Measurements from ENCODE around the gene NAA40. TPM values are rescaled to one million over a fixed set of nuclear protein-coding genes. Genes with fewer than 3 reads are reported as not detected.

The NAA40 gene
- total and polyA plus RNA-seq, 2 of the 4 experiments (the other 2 are of a cell fraction) = 15.2 to 24.7 TPM

- BruUV-seq (replicated peaks) = no TSS peak
- no peak overlapping the region for H3K27ac ChIP-seq (ENCODE audit: insufficient read depth, low read length)
- WGBS, 2 experiments (ENCODE audit: extremely low coverage in 2 of 2, insufficient read length in 1 of 2) = no CpG with 5 or more reads among the region's 1 CpG
- TF ChIP-seq NFE2L2 (IDR thresholded peaks at IDR 0.05; ENCODE audit: low read depth, low read length) (no peak), BHLHE40 (IDR thresholded peaks at IDR 0.05; ENCODE audit: low read depth, low read length) (no peak), SMC3 (IDR thresholded peaks at IDR 0.05; ENCODE audit: low read depth, low read length) (no peak), RCOR1 (IDR thresholded peaks at IDR 0.05; ENCODE audit: insufficient replicate concordance, low read length) (no peak), RAD21 (IDR thresholded peaks at IDR 0.05; ENCODE audit: low read length) (no peak), POLR2A (IDR thresholded peaks at IDR 0.05; ENCODE audit: low read depth, low read length) (no peak), CTCF (conservative IDR thresholded peaks at IDR 0.05; ENCODE audit: low read depth, low read length) (no peak), MAZ (IDR thresholded peaks at IDR 0.05; ENCODE audit: borderline replicate concordance, low read depth, low read length) (no peak), MXI1 (IDR thresholded peaks at IDR 0.05; ENCODE audit: borderline replicate concordance, low read depth, low read length) (no peak), RFX5 (IDR thresholded peaks at IDR 0.05; ENCODE audit: low read depth, low read length) (no peak), MAFK (IDR thresholded peaks at IDR 0.05; ENCODE audit: low read depth, low read length) (no peak), FOS (IDR thresholded peaks at IDR 0.05; ENCODE audit: low read depth, low read length) (no peak), USF2 (IDR thresholded peaks at IDR 0.05; ENCODE audit: low read depth, low read length) (no peak), CEBPB (IDR thresholded peaks at IDR 0.05; ENCODE audit: low read depth, low read length) (no peak), CHD1 (IDR thresholded peaks at IDR 0.05; ENCODE audit: low read depth, low read length) (no peak), ELK1 (IDR thresholded peaks at IDR 0.05; ENCODE audit: borderline replicate concordance, low read depth, low read length) (no peak)
- in situ Hi-C loops (cut with MboI; ENCODE audit: low sequenced_read_pairs) = no loop called here
- no peak overlapping the region for H2AK9ac ChIP-seq (replicated peaks; ENCODE audit: low read depth, low read length, poor library complexity)
- no peak overlapping the region for H2BK15ac ChIP-seq (ENCODE audit: low read depth, low read length)
- intact Hi-C loops (cut with micrococcal nuclease) = no loop called here
- H3K4ac ChIP-seq (ENCODE audit: low read depth, low read length) = no peak overlapping the region
- no peaks in the 10 kb centered on the region for H3K27me3 ChIP-seq (ENCODE audit: control insufficient read depth, insufficient read depth, low read length)
- no peaks in the 10 kb centered on the region for H3K9me3 ChIP-seq (ENCODE audit: control insufficient read depth, insufficient read depth, low read length)
- dilution Hi-C loops (cut with HindIII; ENCODE audit: low sequenced_read_pairs, unreplicated experiment) = no loop called here
- ATAC-seq (ENCODE audit: low read depth) (no peak), DNase-seq (no peak)
- H3K4me1 ChIP-seq (ENCODE audit: control insufficient read depth, insufficient read depth, low read length) = peaks cover 6% of the 10 kb centered on the region; the same call in 1 of the 2 replicates
- ChIA-PET POLR2A (ENCODE audit: unreplicated experiment) (no interaction called here), CTCF (no interaction called here)
- H3K14ac ChIP-seq (replicated peaks; ENCODE audit: low read depth, low read length) = no peak overlapping the region
- no peak overlapping the region for H2AFZ ChIP-seq (replicated peaks; ENCODE audit: low read length, poor library complexity)
- H3K56ac ChIP-seq (ENCODE audit: extremely low read depth, insufficient read depth, low read length) = no peak overlapping the region
- no peak overlapping the region for H3K23ac ChIP-seq (ENCODE audit: low read depth, low read length)
- no peak overlapping the region for H3K18ac ChIP-seq (ENCODE audit: low read depth, low read length)
- no peak overlapping the region for H4K8ac ChIP-seq (ENCODE audit: low read depth in 2 of 2, low read length in 2 of 2)
- H4K91ac ChIP-seq (ENCODE audit: insufficient read depth, low read depth, low read length) = no peak overlapping the region
- no peak overlapping the region for H2BK5ac ChIP-seq (ENCODE audit: low read depth, low read length, poor library complexity, severe bottlenecking)
- no peak overlapping the region for H3K9ac ChIP-seq (ENCODE audit: low read depth, low read length)
- H2AK5ac ChIP-seq (ENCODE audit: low read depth, low read length) = no peak overlapping the region
- no peak overlapping the region for H2BK20ac ChIP-seq (ENCODE audit: low read depth, low read length)
- no peaks in the 10 kb centered on the region for H3K9me1 ChIP-seq (ENCODE audit: insufficient read depth, low read length)
- no peak overlapping the region for H3K4me3 ChIP-seq (ENCODE audit: insufficient read depth, low read depth, low read length)
- no peaks in the 10 kb centered on the region for H3K36me3 ChIP-seq (ENCODE audit: control insufficient read depth, insufficient read depth, low read length)
- H2BK120ac ChIP-seq (ENCODE audit: low read depth, low read length) = no peak overlapping the region
- no peak overlapping the region for H4K5ac ChIP-seq (ENCODE audit: low read depth, low read length)
- no peaks in the 10 kb centered on the region for H4K20me1 ChIP-seq (ENCODE audit: insufficient read depth, low read length)
- no peaks in the 10 kb centered on the region for H3K79me1 ChIP-seq (ENCODE audit: low read depth in 1 of 2, low read length in 2 of 2)
- H3K4me2 ChIP-seq (ENCODE audit: low read depth, low read length) = no peak overlapping the region
Observed at GRCh38 chr11:63966444-63966843, 27.6 kb downstream of the NAA40 start.
